Measurements from ENCODE around the gene MET.

The MET gene

DNA sequence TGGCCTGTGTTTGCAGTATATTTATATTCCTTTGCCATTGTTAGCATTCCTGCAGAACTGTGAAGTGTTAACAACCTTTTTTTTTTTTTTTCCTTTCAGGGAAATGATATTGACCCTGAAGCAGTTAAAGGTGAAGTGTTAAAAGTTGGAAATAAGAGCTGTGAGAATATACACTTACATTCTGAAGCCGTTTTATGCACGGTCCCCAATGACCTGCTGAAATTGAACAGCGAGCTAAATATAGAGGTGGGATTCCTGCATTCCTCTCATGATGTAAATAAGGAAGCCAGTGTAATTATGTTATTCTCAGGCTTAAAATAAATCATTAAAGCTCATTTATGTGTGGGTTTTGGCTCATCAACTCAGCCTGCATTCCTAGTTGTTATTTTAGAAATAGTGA is 97.5 kb downstream of the MET start:
- H3K4me3 ChIP-seq (ENCODE audit: low read depth in 1 of 2, low read length in 2 of 2): no peak overlapping the region
- H3K9me3 ChIP-seq (ENCODE audit: low read length): no peaks in the 10 kb centered on the region
- no peaks in the 10 kb centered on the region for H3K27me3 ChIP-seq (ENCODE audit: control insufficient read depth in 1 of 2, insufficient read depth in 2 of 2, low read length in 2 of 2)
- no peak overlapping the region for H3K27ac ChIP-seq (ENCODE audit: low read depth, low read length)
- H3K36me3 ChIP-seq (ENCODE audit: insufficient read depth, low read length): no peaks in the 10 kb centered on the region
- H3K9ac ChIP-seq (ENCODE audit: low read length): no peak overlapping the region
- H3K4me1 ChIP-seq (ENCODE audit: insufficient read depth, low read length): no peaks in the 10 kb centered on the region

DNA sequence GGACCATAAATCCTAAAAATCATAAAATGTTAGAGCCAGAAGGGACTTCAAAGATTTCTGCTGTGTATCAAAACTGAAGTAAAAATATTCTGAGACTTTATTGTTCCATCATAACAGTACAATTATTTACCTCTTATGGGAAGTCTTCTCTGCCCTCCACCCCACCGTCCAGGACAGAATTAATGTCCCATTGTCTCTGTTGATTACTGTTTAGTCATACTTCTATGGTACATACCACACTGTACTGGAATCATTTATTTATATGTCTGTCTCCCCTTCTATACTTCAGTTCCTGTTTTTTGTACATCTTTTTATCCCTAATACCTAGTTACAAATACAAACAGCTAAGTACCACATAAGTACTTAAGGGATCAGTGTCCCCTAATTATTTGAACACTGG is 98.9 kb downstream of the MET start:
- H3K27me3 ChIP-seq (ENCODE audit: control insufficient read depth in 1 of 2, insufficient read depth in 2 of 2, low read length in 2 of 2): no peaks in the 10 kb centered on the region
- no peaks in the 10 kb centered on the region for H3K9me3 ChIP-seq (ENCODE audit: low read length)
- no peak overlapping the region for H3K27ac ChIP-seq (ENCODE audit: low read depth, low read length)
- no peaks in the 10 kb centered on the region for H3K36me3 ChIP-seq (ENCODE audit: insufficient read depth, low read length)
- no peak overlapping the region for H3K9ac ChIP-seq (ENCODE audit: low read length)
- H3K4me3 ChIP-seq (ENCODE audit: low read depth in 1 of 2, low read length in 2 of 2): no peak overlapping the region
- peaks cover under 1% of the 10 kb centered on the region for H3K4me1 ChIP-seq (ENCODE audit: insufficient read depth, low read length)

DNA sequence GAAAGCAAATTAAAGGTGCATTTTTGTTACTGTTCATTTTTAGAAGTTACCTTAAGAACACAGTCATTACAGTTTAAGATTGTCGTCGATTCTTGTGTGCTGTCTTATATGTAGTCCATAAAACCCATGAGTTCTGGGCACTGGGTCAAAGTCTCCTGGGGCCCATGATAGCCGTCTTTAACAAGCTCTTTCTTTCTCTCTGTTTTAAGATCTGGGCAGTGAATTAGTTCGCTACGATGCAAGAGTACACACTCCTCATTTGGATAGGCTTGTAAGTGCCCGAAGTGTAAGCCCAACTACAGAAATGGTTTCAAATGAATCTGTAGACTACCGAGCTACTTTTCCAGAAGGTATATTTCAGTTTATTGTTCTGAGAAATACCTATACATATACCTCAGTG is 99.6 kb downstream of the MET start:
- Histone ChIP-seq H3K9me3 (ENCODE audit: low read length) (no peaks in the 10 kb centered on the region), H3K9ac (ENCODE audit: low read length) (no peak overlapping the region), H3K4me3 (ENCODE audit: low read depth in 1 of 2, low read length in 2 of 2) (no peak overlapping the region), H3K36me3 (ENCODE audit: insufficient read depth, low read length) (no peaks in the 10 kb centered on the region), H3K27ac (ENCODE audit: low read depth, low read length) (no peak overlapping the region), H3K27me3 (ENCODE audit: control insufficient read depth in 1 of 2, insufficient read depth in 2 of 2, low read length in 2 of 2) (no peaks in the 10 kb centered on the region), H3K4me1 (ENCODE audit: insufficient read depth, low read length) (peaks cover 6% of the 10 kb centered on the region)

DNA sequence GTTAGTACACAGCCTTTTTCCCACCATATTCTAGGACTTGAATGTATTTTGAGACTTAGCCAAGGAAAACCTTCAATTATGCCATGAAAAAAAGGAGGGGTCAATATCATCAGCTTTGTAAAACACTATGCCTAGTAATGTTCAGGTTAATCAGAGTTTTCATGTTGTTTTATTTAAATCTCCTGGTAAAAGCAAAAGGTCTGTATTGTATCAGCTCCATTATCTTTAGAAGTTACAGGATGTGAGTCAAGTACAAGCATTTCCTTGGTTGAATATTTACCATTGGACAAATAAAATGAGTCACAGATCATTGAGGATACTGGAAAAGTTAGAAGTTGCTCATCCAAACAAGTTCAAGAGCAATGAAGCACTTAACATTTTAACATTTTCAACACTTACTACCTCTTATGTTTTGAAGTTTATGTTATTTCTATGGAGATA is 100.4 kb downstream of the MET start:
- H3K36me3 ChIP-seq (ENCODE audit: insufficient read depth, low read length): no peaks in the 10 kb centered on the region
- no peaks in the 10 kb centered on the region for H3K27me3 ChIP-seq (ENCODE audit: control insufficient read depth in 1 of 2, insufficient read depth in 2 of 2, low read length in 2 of 2)
- H3K9ac ChIP-seq (ENCODE audit: low read length): no peak overlapping the region
- peaks cover 7% of the 10 kb centered on the region for H3K4me1 ChIP-seq (ENCODE audit: insufficient read depth, low read length)
- H3K9me3 ChIP-seq (ENCODE audit: low read length): no peaks in the 10 kb centered on the region
- no peak overlapping the region for H3K4me3 ChIP-seq (ENCODE audit: low read depth in 1 of 2, low read length in 2 of 2)
- no peak overlapping the region for H3K27ac ChIP-seq (ENCODE audit: low read depth, low read length)

DNA sequence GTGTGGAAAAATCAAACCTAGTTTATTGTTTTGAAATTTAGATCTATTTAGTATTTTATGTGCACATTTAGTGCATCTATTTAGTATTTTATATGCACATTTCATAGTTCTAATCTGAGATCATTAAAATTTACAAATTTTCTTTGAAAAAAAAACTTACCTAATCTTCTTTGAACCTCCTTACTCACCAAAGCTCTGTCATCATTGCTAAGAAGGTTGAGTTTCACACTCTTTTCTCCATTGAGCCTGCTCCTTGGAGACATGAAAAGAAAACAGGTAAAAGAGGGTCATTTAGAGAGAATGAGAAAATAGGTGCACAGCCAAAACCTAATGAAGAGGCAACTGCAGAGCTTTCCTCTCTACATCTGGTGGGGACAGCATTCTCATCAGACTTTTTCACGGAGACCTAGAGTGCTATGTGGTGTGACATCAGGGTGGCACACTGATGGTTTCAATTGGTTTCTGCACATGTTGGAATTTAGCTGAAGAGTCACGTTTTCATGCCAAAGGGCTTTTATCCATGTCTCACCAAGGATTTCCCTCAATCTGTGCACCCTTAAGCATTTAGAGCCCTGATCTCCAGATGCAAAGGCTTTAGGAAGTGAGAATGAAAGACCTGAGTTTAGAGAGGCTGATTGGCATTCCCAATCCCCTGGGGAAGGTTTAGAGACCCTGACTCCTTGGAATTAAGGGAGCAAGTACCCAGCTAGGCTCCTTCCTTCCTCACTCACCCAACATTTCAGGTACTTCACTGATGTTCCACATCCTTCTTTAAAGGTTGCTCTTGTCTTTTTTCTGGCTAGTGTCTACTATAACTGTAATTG is 101.1 kb downstream of the MET start:
- Histone ChIP-seq H3K27ac (ENCODE audit: low read depth, low read length) (no peak overlapping the region), H3K4me3 (ENCODE audit: low read depth in 1 of 2, low read length in 2 of 2) (no peak overlapping the region), H3K9me3 (ENCODE audit: low read length) (no peaks in the 10 kb centered on the region), H3K4me1 (ENCODE audit: insufficient read depth, low read length) (peaks cover 13% of the 10 kb centered on the region), H3K27me3 (ENCODE audit: control insufficient read depth in 1 of 2, insufficient read depth in 2 of 2, low read length in 2 of 2) (no peaks in the 10 kb centered on the region), H3K36me3 (ENCODE audit: insufficient read depth, low read length) (no peaks in the 10 kb centered on the region), H3K9ac (ENCODE audit: low read length) (no peak overlapping the region)

DNA sequence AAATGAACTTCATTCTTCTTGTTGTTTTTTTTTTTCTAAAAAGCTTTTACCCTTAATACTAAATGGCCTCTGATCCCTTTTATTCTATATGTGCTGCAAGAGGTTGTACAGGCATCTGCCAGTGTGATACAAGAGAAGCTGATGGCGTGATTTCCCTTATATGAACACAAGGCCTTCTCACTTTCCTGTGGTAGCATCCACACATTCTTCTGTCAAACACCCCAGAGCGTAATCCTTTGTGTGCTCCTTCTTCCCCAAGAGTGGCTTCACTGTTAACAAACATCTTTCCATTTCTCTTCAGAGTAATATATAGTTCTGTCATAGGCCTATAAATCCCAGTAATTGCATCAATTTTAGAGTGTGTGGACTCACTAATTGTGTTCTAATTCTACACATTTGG is 104.0 kb downstream of the MET start:
- Histone ChIP-seq H3K36me3 (ENCODE audit: insufficient read depth, low read length) (no peaks in the 10 kb centered on the region), H3K27me3 (ENCODE audit: control insufficient read depth in 1 of 2, insufficient read depth in 2 of 2, low read length in 2 of 2) (no peaks in the 10 kb centered on the region), H3K27ac (ENCODE audit: low read depth, low read length) (no peak overlapping the region), H3K9me3 (ENCODE audit: low read length) (no peaks in the 10 kb centered on the region), H3K4me3 (ENCODE audit: low read depth in 1 of 2, low read length in 2 of 2) (no peak overlapping the region), H3K4me1 (ENCODE audit: insufficient read depth, low read length) (peaks cover 17% of the 10 kb centered on the region), H3K9ac (ENCODE audit: low read length) (no peak overlapping the region)

DNA sequence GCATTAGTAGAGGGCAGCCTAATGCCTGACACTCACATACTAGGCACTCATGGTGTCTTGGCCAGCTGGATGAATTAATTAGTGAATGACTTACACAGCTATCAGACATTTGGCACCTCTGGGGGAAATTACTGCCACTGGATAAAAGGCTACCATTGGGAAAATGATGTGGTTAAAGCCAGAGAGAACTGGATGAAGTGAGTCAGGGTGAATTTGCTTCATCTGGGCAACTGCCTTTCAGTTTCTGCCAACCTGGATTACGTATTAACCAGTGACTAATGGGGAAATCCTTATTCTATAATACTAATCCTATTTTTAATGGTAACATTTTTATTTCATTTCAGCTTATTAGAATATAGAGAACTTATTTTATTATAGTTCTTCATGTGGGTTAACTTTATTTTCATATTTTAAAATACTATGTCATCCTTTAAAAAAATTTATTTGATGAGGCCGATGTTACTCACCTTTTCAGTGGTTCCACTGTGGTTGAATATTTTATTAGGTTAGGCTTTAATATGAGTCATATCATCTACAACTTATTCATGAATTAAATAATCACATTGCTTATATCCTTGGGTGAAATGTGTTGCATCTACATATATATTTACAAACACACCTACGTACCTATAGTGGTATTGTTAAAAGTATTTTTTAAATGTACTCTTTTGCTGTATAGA is 104.8 kb downstream of the MET start:
- H3K27ac ChIP-seq (ENCODE audit: low read depth, low read length): no peak overlapping the region

DNA sequence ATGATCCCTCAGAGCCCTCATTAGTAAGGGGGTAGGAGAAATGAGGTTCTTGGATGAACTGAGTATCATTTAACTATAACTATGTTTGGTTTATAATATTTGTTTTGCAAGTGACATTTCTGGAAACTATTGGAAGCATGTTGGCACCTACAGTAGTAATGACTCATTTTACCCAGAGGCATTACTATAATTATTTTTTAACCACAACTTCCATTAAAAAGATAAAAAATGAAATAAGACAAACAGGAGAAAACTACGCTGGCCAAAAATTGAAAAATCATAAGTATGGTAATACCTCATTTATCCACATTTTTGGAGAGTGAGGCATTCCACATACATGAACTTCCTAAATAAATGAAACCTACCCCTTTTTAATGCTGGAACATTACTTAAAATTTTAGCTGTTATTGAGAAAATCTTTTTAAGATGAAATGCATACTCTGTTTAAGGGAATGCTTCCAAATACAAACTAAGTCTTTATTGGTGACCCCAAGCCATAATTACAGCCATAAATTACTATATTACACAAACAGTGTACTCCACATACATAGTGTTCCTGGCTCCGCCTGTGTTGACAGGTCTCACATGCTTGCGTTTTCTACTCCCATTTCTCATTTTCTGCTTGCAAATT is 105.8 kb downstream of the MET start:
- Histone ChIP-seq H3K4me1 (ENCODE audit: insufficient read depth, low read length) (peaks cover 17% of the 10 kb centered on the region), H3K9ac (ENCODE audit: low read length) (no peak overlapping the region), H3K36me3 (ENCODE audit: insufficient read depth, low read length) (no peaks in the 10 kb centered on the region), H3K27me3 (ENCODE audit: control insufficient read depth in 1 of 2, insufficient read depth in 2 of 2, low read length in 2 of 2) (no peaks in the 10 kb centered on the region), H3K4me3 (ENCODE audit: low read depth in 1 of 2, low read length in 2 of 2) (no peak overlapping the region), H3K27ac (ENCODE audit: low read depth, low read length) (no peak overlapping the region), H3K9me3 (ENCODE audit: low read length) (no peaks in the 10 kb centered on the region)

More for the DNA sequence above, 104.8 kb downstream of the MET start:
- H3K9me3 ChIP-seq (ENCODE audit: low read length): no peaks in the 10 kb centered on the region
- peaks cover 17% of the 10 kb centered on the region for H3K4me1 ChIP-seq (ENCODE audit: insufficient read depth, low read length)
- H3K9ac ChIP-seq (ENCODE audit: low read length): no peak overlapping the region
- no peaks in the 10 kb centered on the region for H3K27me3 ChIP-seq (ENCODE audit: control insufficient read depth in 1 of 2, insufficient read depth in 2 of 2, low read length in 2 of 2)
- H3K4me3 ChIP-seq (ENCODE audit: low read depth in 1 of 2, low read length in 2 of 2): no peak overlapping the region
- H3K36me3 ChIP-seq (ENCODE audit: insufficient read depth, low read length): no peaks in the 10 kb centered on the region

DNA sequence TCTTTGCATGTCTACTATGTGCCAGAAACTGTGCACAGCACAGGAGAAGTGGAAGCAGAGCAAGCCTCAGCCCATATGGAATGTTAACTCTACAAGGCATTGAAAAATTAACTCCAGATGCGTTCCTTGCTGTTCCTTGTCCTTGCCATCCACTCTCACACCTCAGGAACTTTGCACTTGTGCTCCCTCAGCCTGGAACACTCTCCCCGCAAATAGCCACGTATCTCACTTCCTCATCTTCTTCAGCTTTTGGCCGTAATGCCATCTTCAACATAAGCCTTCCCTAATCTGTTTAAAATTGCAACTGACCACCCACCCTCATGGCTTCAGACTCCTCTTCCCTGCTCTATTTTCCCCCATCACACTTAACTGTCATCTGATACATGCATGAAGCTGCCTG is 107.2 kb downstream of the MET start:
- no peaks in the 10 kb centered on the region for H3K27me3 ChIP-seq (ENCODE audit: control insufficient read depth in 1 of 2, insufficient read depth in 2 of 2, low read length in 2 of 2)
- no peak overlapping the region for H3K9ac ChIP-seq (ENCODE audit: low read length)
- H3K9me3 ChIP-seq (ENCODE audit: low read length): no peaks in the 10 kb centered on the region
- H3K36me3 ChIP-seq (ENCODE audit: insufficient read depth, low read length): no peaks in the 10 kb centered on the region
- H3K27ac ChIP-seq (ENCODE audit: low read depth, low read length): no peak overlapping the region
- H3K4me3 ChIP-seq (ENCODE audit: low read depth in 1 of 2, low read length in 2 of 2): no peak overlapping the region
- peaks cover 17% of the 10 kb centered on the region for H3K4me1 ChIP-seq (ENCODE audit: insufficient read depth, low read length)

DNA sequence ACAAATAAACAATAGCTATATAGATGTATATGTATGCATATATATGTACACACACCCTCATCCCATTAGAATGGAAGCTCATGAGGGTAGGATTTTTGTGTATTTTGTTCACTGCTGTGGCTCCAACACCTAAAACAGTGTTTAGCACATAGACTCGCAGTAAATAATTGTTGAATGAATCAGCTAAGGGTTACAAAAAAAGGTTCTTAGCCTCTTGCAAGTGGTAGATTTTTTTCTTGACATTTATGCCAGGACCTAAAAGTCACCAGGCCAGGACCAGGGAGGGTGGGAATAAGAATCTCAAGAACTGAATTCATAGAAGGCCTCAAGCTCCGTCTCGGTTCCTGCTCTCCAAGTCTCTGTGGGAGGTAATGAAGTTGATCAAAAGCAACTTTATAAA is 107.9 kb downstream of the MET start:
- no peaks in the 10 kb centered on the region for H3K36me3 ChIP-seq (ENCODE audit: insufficient read depth, low read length)
- no peak overlapping the region for H3K9ac ChIP-seq (ENCODE audit: low read length)
- H3K4me1 ChIP-seq (ENCODE audit: insufficient read depth, low read length): peaks cover 17% of the 10 kb centered on the region
- no peak overlapping the region for H3K27ac ChIP-seq (ENCODE audit: low read depth, low read length)
- H3K9me3 ChIP-seq (ENCODE audit: low read length): no peaks in the 10 kb centered on the region
- H3K4me3 ChIP-seq (ENCODE audit: low read depth in 1 of 2, low read length in 2 of 2): no peak overlapping the region
- H3K27me3 ChIP-seq (ENCODE audit: control insufficient read depth in 1 of 2, insufficient read depth in 2 of 2, low read length in 2 of 2): no peaks in the 10 kb centered on the region

DNA sequence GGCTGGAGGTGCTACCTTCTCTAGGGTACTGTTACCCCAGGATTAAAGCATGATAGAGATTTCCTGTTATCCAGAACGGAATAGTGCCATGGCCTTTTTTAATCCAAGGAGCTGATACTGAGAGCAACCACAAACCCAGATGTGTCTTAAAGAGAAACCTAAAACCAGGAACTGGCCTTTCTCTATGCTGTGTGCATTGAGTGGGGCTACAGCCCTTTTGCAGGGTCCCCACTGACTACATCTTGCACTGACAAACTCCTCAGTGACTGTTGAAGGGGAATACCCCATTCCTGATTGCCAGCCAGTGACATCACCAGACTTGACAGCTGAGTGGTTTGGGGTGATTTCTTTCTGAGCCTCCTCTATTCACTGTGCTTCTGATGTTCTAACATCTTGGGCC is 108.5 kb downstream of the MET start:
- H3K27ac ChIP-seq (ENCODE audit: low read depth, low read length): no peak overlapping the region
- H3K36me3 ChIP-seq (ENCODE audit: insufficient read depth, low read length): no peaks in the 10 kb centered on the region
- no peak overlapping the region for H3K9ac ChIP-seq (ENCODE audit: low read length)
- H3K4me1 ChIP-seq (ENCODE audit: insufficient read depth, low read length): peaks cover 17% of the 10 kb centered on the region
- H3K4me3 ChIP-seq (ENCODE audit: low read depth in 1 of 2, low read length in 2 of 2): no peak overlapping the region
- no peaks in the 10 kb centered on the region for H3K9me3 ChIP-seq (ENCODE audit: low read length)
- H3K27me3 ChIP-seq (ENCODE audit: control insufficient read depth in 1 of 2, insufficient read depth in 2 of 2, low read length in 2 of 2): no peaks in the 10 kb centered on the region
